GM21526 (cell line): ENCODE data around the gene ASTN2.

ENCODE experiments used
- ATAC-seq: cut with Tn5 transposase; IDR thresholded peaks from one replicate; pipeline ENCODE4 v1.9.1; 2021; ENCODE audit warnings: moderate library complexity; ENCODE audit not compliant: unreplicated experiment, low FRiP score

The ASTN2 gene

DNA sequence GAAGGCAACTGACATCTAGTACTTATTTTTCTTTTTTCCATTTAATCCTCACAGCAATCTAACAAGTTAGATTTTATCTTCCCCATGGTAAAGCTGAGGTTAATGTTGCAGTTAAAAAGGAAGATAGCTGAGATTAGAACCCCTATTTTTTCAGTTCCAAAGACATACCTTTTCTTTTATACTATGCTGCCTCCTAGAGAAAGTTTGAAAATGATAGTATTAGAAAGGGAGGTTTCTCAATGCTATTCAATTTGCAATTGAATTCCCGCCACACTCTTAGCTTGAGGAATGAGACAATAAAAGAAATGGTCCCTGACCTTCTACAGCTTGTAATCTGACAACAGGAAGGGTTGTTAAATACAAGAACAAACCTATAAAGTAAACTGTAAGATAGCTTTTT, 923.6 kb downstream of the ASTN2 start:
- no peak for ATAC-seq

- no peak for ATAC-seq
These were observed 924.5 kb downstream of the ASTN2 start for GRCh38 chr9:116490321-116490720.

DNA sequence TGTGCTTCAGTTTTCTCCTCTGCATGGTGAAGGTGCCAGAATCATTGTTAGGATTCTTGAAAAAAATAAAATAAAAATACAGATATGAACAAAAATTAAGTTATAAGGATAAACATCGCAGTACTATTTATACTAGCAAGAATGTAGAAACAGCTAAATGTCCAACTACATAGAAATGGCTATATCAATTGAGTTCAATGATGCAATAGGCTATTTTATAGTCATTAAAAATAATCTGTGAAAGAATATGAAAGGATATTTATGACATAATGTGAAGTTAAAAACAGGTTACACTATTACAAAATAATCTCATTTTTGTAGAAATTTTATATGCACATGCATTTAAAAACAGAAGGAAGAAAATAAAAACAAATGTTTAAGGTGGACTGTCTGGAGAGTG, 926.5 kb downstream of the ASTN2 start:
- no peak for ATAC-seq

DNA sequence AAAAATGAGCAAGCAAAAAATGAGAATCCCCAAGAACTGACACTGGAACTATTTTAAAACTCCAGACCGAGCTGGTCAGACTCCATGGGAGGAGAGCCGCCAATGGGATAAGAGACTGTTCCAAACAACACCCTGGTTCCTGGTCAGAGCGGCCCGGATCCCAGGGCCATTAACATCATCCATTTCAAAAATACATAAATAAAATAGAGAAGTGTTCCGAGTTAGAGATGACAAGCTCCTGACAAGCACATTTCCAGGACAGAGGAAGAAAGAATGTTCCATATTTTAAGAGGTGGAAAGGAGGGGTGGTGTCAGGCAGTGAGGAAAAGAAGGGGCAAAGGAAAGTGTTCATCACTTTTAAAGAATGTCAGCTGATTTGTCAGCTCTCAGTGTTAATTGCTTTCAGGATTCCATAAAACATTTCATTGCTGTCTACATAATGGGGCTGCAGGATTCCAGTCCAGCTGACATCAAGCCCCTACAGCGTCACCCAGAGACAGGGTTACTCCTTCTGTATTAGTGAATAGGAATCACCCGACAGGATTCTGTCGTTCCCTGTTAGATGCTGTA, 930.3 kb downstream of the ASTN2 start:
- ATAC-seq = no peak

- ATAC-seq = no peak
These were observed 931.0 kb downstream of the ASTN2 start for GRCh38 chr9:116483622-116484491.

GRCh38 chr9:116482740-116483139, 932.1 kb downstream of the ASTN2 start:
- no peak for ATAC-seq

GRCh38 chr9:116480700-116481099, 934.2 kb downstream of the ASTN2 start:
- no peak for ATAC-seq

DNA sequence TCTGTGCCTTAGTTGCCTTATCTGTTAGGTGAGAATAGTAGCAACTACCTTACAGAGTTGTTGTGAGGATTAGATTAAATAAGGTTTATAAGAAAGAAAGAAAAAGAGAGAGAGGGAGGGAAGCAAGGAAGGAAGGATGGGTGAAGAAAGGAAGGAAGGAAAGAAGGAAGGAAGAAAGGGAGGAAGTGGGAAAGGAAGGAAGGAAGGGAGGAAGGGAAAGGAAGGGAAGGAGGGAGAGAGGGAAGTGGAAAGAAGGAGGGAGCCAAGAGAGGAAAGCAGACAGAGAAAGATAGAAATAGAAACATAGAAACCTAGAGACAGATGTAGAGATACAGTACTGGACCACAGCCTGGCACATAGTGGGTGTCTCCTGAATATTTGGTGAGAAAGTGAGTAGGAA, 934.9 kb downstream of the ASTN2 start:
- no peak for ATAC-seq

GRCh38 chr9:116479056-116479544, 935.8 kb downstream of the ASTN2 start:
- ATAC-seq = no peak

DNA sequence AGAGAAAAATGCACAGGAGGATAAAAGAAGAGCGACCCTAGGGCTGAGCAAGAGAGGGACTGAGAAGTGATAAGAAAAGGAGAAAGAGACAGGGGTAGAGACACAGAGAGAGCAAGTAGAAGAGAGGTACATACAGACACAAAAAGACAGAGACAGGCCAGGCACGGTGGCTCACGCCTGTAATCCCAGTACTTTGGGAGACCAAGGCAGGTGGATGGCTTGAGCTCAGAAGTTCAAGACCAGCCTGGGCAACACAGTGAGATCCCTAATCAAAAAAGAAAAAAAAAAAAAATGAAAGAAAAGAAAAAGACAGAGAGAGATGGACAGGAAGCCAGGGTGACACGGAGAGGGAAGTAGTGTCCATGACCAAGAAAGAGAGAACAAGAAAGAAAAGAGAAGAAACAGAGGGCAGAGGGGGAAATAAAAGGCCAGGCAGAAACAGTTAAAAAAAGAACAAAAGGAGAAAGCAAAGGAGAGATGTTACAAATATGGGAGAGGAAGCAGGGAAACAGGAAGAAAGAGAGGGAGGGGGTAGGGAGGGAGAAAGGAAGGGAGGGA, 937.2 kb downstream of the ASTN2 start:
- ATAC-seq = no peak

- no peak for ATAC-seq
These were observed 937.9 kb downstream of the ASTN2 start for GRCh38 chr9:116476935-116477381.

- ATAC-seq = no peak
These were observed 938.9 kb downstream of the ASTN2 start for GRCh38 chr9:116476002-116476401.

DNA sequence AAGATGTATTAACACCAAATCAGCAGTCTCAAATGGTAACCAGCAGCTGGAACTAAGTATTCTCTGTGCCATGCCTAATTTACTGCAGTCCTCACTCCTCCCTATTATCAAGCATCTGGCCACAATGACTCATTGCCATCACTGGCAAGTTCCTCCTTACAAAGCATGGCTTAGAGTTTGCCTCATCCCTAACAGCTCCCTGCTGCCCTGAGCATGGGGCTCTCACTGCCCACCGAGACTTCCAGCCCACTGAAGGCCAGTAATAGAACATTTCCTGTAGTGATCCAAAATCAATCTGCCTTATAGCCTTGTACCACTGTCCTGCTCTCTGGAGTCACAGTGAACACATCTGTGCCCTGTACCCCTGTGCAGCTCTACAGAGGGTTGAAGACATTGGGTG, 939.7 kb downstream of the ASTN2 start:
- ATAC-seq = no peak

DNA sequence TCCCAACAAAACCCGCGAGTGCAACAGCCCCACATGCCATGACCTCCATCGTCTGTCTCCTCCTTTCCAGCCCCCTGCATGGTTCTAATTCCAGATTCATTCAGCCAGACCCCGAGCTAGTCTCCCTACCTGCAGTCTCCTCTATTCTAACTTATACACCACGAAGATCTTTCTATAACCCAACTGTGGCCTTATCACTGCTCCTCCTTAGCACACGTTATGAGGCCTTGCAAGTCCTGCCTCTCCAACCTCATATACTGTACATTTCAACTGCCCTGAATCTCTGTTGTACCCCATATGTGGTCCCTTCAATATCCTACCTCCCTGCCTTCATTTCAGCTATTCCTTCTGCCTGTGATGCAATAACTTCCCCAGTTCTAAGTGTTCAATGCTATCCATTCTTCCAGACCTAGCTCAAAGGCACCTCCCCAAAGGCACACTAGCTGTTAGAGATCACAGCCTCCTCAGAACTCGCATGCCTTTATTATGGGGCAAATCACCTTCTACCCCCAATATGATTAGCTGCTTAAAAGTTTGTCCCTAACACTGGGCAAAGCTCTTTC, 942.8 kb downstream of the ASTN2 start:
- no peak for ATAC-seq

DNA sequence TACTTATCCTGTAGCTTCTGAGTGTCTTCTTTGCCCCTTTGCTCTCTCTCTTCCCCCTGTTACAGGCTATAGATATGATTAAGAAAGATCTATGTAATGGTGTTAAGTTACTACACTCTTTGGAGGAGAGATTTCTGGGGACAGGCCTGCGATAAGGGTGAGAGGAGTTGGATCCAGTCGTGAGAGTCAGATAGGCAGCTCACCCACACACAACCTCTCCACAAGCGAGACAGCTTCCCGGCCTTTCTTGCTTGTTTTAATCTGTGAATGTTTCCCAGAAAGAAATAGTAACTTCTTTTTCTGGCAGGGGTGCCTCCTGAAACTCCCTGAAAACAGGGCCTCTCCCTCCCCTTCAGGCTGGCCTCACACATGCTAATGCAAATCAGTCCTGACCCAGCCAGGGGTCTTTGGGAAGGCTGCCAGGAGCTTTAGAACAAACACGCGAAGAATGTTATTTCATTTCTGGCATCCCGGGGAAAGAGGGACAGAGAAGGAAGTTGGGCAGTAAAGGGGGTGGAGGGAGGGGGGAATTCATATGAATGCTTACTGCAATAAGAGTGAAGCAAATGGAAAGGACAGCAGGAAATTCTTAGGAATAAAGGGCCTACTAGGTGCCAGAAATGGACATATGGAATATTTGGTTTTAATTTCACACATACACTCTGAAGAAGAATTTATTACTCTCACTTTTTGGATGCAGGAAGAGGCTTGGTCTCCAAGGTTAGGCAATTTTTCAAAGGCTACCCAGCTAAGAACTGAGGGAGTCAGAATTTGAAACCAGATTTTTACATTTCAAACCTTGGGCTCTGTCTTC, 943.6 kb downstream of the ASTN2 start:
- no peak for ATAC-seq

- ATAC-seq = no peak
These were observed 945.9 kb downstream of the ASTN2 start for GRCh38 chr9:116468793-116469527.

DNA sequence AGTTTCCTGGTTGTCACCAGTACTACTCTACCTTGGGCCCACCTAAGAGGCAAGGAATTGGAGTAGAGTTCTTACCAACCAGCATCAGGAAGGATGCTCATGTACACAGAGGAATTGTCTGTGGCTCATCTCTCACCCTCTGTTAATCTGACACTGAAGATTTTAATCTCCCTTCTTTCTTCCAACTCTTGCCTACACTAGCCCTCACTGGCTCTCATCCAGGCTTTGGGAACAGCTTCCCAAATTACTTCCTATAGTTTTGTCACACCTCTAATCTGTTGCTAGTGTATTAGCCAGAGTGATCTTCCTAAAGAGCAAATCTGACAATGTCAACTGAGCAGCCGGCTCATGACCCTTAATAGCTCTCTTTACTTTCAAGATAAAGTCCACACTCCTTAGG, 946.5 kb downstream of the ASTN2 start:
- no peak for ATAC-seq

GRCh38 chr9:116467740-116468351, 947.0 kb downstream of the ASTN2 start:
- no peak for ATAC-seq
